K562 (cell line): ENCODE results near the gene GCK. TPM values are rescaled to one million over a fixed set of nuclear protein-coding genes. Genes with fewer than 3 reads are reported as not detected.

Experiments used
- ATAC-seq: fragments of 200-7000 bp; cut with Tn5 transposase; 3 replicates; pipeline ENCODE4 v1.9.1; 2020; ENCODE audit warnings: moderate library complexity
- BruUV-seq: library from RNA; stranded (reverse); fragments of 400-500 nt; replicated peaks from 2 replicates; lab custom pipeline; 2021; lab: Mats Ljungman, UMichigan
- CTCF ChIA-PET: fragments of 300-600 bp; formaldehyde crosslinking; extraction: SDS; loops from one replicate; lab custom pipeline; 2021; ENCODE audit warnings: low intra/inter-chr PET ratio; lab: Yijun Ruan, JAX
- POLR2A ChIA-PET: fragments of 300-600, 350-650 bp; sonication (Branson Sonifier 250); formaldehyde crosslinking; extraction: SDS; loops from one replicate; lab custom pipeline; 2021; ENCODE audit warnings: antibody characterized with exemption, inconsistent platforms; lab: Yijun Ruan, JAX
- DNase-seq, 4 experiments: peaks; one replicate each; pipeline versions ENCODE4 v3.0.0 to v3.0.0-alpha.2; 2011 to 2018; ENCODE audit warnings: low spot score in 3 of 4, mixed read lengths in 3 of 4; ENCODE audit errors: extremely low read depth in 1 of 4
- FAIRE-seq: peaks from 2 replicates; lab custom pipeline; 2011; peaks lifted over from hg19 to GRCh38; lab: Jason Lieb, UNC
- H2AFZ ChIP-seq: 2 replicates; pipeline ENCODE4 v1.6.0; 2011; ENCODE audit warnings: low read depth, low read length, control low read depth, inconsistent platforms
- H3K27ac ChIP-seq: fragments of 200-600 bp; 3 replicates; pipeline ENCODE4 v1.8.0; 2011; ENCODE audit warnings: low read depth, mild to moderate bottlenecking, control low read depth, inconsistent platforms, low read length, moderate library complexity, mixed read lengths; ENCODE audit errors: extremely low read depth
- H3K27me3 ChIP-seq, 2 experiments: fragments of 300-600 bp in 1 of 2; 2 replicates in 1 of 2; 3 replicates in 1 of 2; pipeline versions ENCODE4 v1.6.0 to v1.8.0; 2011; ENCODE audit warnings: inconsistent platforms in 2 of 2, low read length in 2 of 2, mild to moderate bottlenecking in 1 of 2, mixed read lengths in 1 of 2, moderate library complexity in 1 of 2; ENCODE audit not compliant: control insufficient read depth in 2 of 2, insufficient read depth in 2 of 2
- H3K36me3 ChIP-seq: fragments of 300-600 bp; 3 replicates; pipeline ENCODE4 v1.8.0; 2011; ENCODE audit warnings: mild to moderate bottlenecking, low read length, inconsistent platforms; ENCODE audit not compliant: control insufficient read depth, insufficient read depth
- H3K4me1 ChIP-seq, 2 experiments: fragments of 200-600 bp in 1 of 2; replicated peaks in 1 of 2; 2 replicates in 1 of 2; 3 replicates in 1 of 2; pipeline versions ENCODE4 v1.5.1 to v1.8.0; 2011; ENCODE audit warnings: inconsistent platforms in 2 of 2, low read length in 2 of 2, mild to moderate bottlenecking in 1 of 2, mixed read lengths in 1 of 2, moderate library complexity in 1 of 2; ENCODE audit not compliant: control insufficient read depth in 2 of 2, insufficient read depth in 2 of 2
- H3K4me2 ChIP-seq: 2 replicates; pipeline ENCODE4 v1.6.1; 2011; ENCODE audit warnings: low read length, control low read depth, inconsistent platforms, mixed read lengths; ENCODE audit not compliant: insufficient read depth
- H3K4me3 ChIP-seq: fragments of 200-600 bp; sonication (generic), shearing (Covaris generic); 2 replicates; pipeline ENCODE4 v1.5.1; 2016; ENCODE audit warnings: control low read depth, inconsistent platforms
- H3K79me2 ChIP-seq: fragments of 200-600 bp; 3 replicates; pipeline ENCODE4 v1.8.0; 2011; ENCODE audit warnings: low read length, inconsistent platforms; ENCODE audit not compliant: control insufficient read depth, insufficient read depth
- H3K9ac ChIP-seq, 2 experiments: 2 replicates each; pipeline versions ENCODE4 v1.6.0 to v1.6.1; 2011; ENCODE audit warnings: low read depth in 2 of 2, low read length in 2 of 2, control low read depth in 1 of 2, inconsistent platforms in 1 of 2, mild to moderate bottlenecking in 1 of 2, mixed read lengths in 1 of 2; ENCODE audit not compliant: insufficient read depth in 1 of 2
- H3K9me1 ChIP-seq: one replicate; pipeline ENCODE4 v1.6.0; 2011; ENCODE audit warnings: inconsistent platforms, mild to moderate bottlenecking, low read length, moderate library complexity; ENCODE audit not compliant: control insufficient read depth, insufficient read depth
- H3K9me3 ChIP-seq: replicated peaks from 2 replicates; pipeline ENCODE4 v1.5.1; 2011; ENCODE audit warnings: low read depth, low read length, inconsistent platforms; ENCODE audit not compliant: control insufficient read depth, insufficient read depth
- H4K20me1 ChIP-seq: replicated peaks from 2 replicates; pipeline ENCODE4 v1.6.1; 2011; ENCODE audit warnings: low read length, inconsistent platforms, mixed read lengths; ENCODE audit not compliant: control insufficient read depth, insufficient read depth
- CAMTA2 ChIP-seq: fragments of 250-450 bp; sonication (Bioruptor Pico); conservative IDR thresholded peaks from 2 replicates; pipeline ENCODE4 v1.5.1; 2022
- CREBBP ChIP-seq: IDR thresholded peaks from one replicate; pipeline ENCODE4 v1.6.1; 2012; ENCODE audit warnings: low read depth, mild to moderate bottlenecking, control low read depth, inconsistent platforms, low read length
- DIDO1 ChIP-seq: fragments of 450-650 bp; IDR thresholded peaks from 2 replicates; pipeline ENCODE4 v1.6.1; 2016; ENCODE audit warnings: low read depth, missing biosample characterization, missing genetic modification characterization
- TSC22D4 ChIP-seq: fragments of 450-650 bp; IDR thresholded peaks from 2 replicates; pipeline ENCODE4 v1.6.1; 2016; ENCODE audit warnings: missing genetic modification characterization, missing biosample characterization, control low read depth
- WGBS: fragments of 100-300 bp; shearing (Covaris generic); methylation state at CpG from one replicate; pipeline ENCODE4 v1.1.6; 2016; ENCODE audit warnings: low coverage, mixed read lengths; ENCODE audit not compliant: insufficient coverage; ENCODE audit errors: missing lambda C conversion rate; 5-methylcytosine and 5-hydroxymethylcytosine counted together
- in situ Hi-C: fragments of 300-500 bp; cut with MboI; formaldehyde crosslinking; loops from 4 replicates; pipeline ENCODE4 v1.15.0; 2018; ENCODE audit warnings: inconsistent platforms, mixed read lengths
- intact Hi-C: fragments of 100-400 bp; cut with micrococcal nuclease; formaldehyde crosslinking; loops from 2 replicates; pipeline ENCODE4 v1.14.2; 2022
- polyA plus RNA-seq, 8 experiments: library from polyadenylated mRNA; depleted of rRNA in 4 of 8; stranded (reverse) in 5 of 8; unstranded in 3 of 8; fragments of >200 nt; fragmentation: Nextera tagmentation in 2 of 8; fragmentation: Illumina TruSeq in 1 of 8; extraction: Ambion mirVana in 2 of 8; extraction: Trizol in 1 of 8; gene quantifications; 2 replicates each; pipeline versions ENCODE4 v1.2.1 to v1.2.3, GENCODE V29; 2011 to 2014; ENCODE audit warnings: inconsistent platforms in 1 of 8, missing spikeins in 1 of 8
- total RNA-seq, 7 experiments: library from RNA; depleted of rRNA in 6 of 7; stranded (reverse); fragments of >200 nt in 6 of 7; fragmentation: Illumina TruSeq in 2 of 7; extraction: Trizol in 2 of 7; gene quantifications; 2 replicates each; pipeline versions ENCODE4 v1.2.1 to v1.2.3, GENCODE V29; 2011 to 2021; ENCODE audit warnings: low replicate concordance in 1 of 7
- TF ChIP-seq, protein P1 (sequence below): fragments of 450-650 bp; formaldehyde crosslinking; IDR thresholded peaks from 2 replicates; pipeline ENCODE4 v1.4.0; 2020; ENCODE audit warnings: mild to moderate bottlenecking, moderate library complexity

Gene GCK
- total and polyA plus RNA-seq, 9 of the 15 experiments (the other 6 are each of a cell fraction or from before 2014, with no cell fraction given) = 0.11 to 0.55 (median 0.16) TPM; not detected in 3

DNA sequence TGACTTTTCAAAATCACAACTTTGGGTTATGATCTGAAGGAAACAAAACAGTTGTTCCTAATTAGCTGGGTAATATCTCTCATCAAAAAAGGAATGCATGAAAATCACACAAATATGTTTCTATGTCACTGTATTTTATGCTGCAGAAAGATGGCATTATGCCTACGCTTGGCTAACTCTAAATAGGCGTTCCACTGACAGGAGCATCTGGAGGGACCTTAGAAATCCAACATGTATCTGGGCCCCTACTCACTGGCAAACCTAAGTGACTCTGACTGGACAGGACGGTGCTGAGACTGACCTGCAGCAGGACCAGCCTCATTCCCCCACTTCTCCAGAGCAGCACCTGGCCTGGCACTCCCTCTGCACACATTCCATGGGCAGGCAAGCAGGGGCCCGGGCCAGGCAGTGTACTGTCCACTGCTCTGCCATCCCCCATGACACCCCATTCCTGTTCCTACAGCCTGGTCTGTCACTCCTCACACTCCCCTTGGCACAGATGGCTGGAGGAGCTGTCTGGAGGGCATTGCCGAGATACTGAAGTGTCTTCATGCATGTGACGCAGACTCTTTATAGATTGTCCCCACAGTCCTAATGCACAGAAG, 45.5 kb downstream of the GCK start:
- H3K4me1 ChIP-seq = peaks cover 21 to 51% of the 10 kb centered on the region in 2 experiments
- no peaks in the 10 kb centered on the region; the same call in 1 of the 2 replicates for H4K20me1 ChIP-seq
- no peak overlapping the region for H2AFZ ChIP-seq
- H3K4me2 ChIP-seq = no peak overlapping the region
- no peaks in the 10 kb centered on the region for H3K9me1 ChIP-seq
- no peak overlapping the region for H3K4me3 ChIP-seq
- ChIA-PET CTCF (no interaction called here), POLR2A (no interaction called here)
- no peaks in the 10 kb centered on the region for H3K79me2 ChIP-seq
- no peak for ATAC-seq
- no peak for TF ChIP-seq DIDO1
- TF ChIP-seq CREBBP = no peak
- TF ChIP-seq TSC22D4 (tag) = no peak
- H3K27me3 ChIP-seq = no peaks in the 10 kb centered on the region
- BruUV-seq = no TSS peak
- 22% methylated on average over 6 of the region's 6 CpGs for WGBS
- no peaks in the 10 kb centered on the region for H3K9me3 ChIP-seq
- H3K27ac ChIP-seq = no peak overlapping the region
- DNase-seq = no peak
- FAIRE-seq = no peak
- H3K9ac ChIP-seq = no peak overlapping the region
- H3K36me3 ChIP-seq = no peaks in the 10 kb centered on the region
- intact Hi-C loops = no loop called here
- in situ Hi-C loops = no loop called here

DNA sequence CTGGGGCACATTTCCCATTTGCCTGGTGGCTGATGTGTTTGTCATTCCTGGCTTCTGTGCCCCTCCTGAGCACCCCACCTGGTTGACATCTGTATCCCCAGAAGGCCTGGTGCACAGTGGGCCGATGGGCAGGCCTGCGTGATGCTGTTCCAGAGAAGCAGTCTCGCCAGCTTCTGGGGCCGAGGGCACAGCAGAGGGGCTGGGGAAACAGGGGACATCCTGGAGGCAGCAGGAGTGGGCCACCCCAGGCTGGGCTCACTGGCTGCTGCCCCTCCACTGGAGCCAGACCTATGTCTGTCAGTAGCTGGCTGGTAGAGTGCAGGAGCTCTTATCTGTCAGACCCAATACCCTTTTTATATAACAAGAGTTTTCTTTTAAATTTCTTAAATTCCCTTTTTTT, 47.2 kb downstream of the GCK start:
- no peak for DNase-seq
- H3K9ac ChIP-seq = peak overlapping the region in 1 of 2 experiments; percentile 80; a peak in 2 of 4 replicates
- intact Hi-C loops = no loop called here
- TF ChIP-seq CAMTA2 (CRISPR knock-in tag) = no peak
- TF ChIP-seq, protein P1, sequence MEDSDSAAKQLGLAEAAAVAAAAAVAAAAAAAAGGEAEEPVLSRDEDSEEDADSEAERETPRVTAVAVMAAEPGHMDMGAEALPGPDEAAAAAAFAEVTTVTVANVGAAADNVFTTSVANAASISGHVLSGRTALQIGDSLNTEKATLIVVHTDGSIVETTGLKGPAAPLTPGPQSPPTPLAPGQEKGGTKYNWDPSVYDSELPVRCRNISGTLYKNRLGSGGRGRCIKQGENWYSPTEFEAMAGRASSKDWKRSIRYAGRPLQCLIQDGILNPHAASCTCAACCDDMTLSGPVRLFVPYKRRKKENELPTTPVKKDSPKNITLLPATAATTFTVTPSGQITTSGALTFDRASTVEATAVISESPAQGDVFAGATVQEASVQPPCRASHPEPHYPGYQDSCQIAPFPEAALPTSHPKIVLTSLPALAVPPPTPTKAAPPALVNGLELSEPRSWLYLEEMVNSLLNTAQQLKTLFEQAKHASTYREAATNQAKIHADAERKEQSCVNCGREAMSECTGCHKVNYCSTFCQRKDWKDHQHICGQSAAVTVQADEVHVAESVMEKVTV (CRISPR knock-in tag) = no peak
- TF ChIP-seq, all 486 proteins: peak for 0
- Histone ChIP-seq H3K4me2 (no peak overlapping the region), H3K9me3 (no peaks in the 10 kb centered on the region), H3K27ac (no peak overlapping the region), H3K79me2 (no peaks in the 10 kb centered on the region), H3K9me1 (no peaks in the 10 kb centered on the region), H2AFZ (no peak overlapping the region), H3K4me3 (no peak overlapping the region), H3K36me3 (no peaks in the 10 kb centered on the region), H4K20me1 (no peaks in the 10 kb centered on the region; the same call in 1 of the 2 replicates), H3K4me1 (peaks cover 9 to 38% of the 10 kb centered on the region in 2 experiments), H3K27me3 (no peaks in the 10 kb centered on the region)
- no peak for ATAC-seq
- no peak for FAIRE-seq
- 32% methylated on average over 4 of the region's 4 CpGs for WGBS
- in situ Hi-C loops = no loop called here
- ChIA-PET CTCF (no interaction called here), POLR2A (interaction anchor here (0.8 to 0.9 kb wide), 2 partner anchors 9 to 20 kb away, joined by 3 to 5 read pairs; no protein-coding TSS in a partner anchor)
- BruUV-seq = no TSS peak
